ENCODE data around the gene PLS1. TPM values are rescaled to one million over a fixed set of nuclear protein-coding genes. Genes with fewer than 3 reads are reported as not detected.
A peak's percentile ranks its signal among the peaks of the same experiment; 100 is the strongest.
"Not testable (repeated sequence)": the region's sequence is repeated elsewhere in the genome, so short reads cannot be mapped to it uniquely, and the experiment has no call there.

Gene PLS1
- total RNA-seq, 1 donor from 2014 or later, result 0.60 TPM

- DNase-seq (ENCODE audit: low read depth in 2 of 2), result peak; percentile 27 to 50
Measured at GRCh38 chr3:142595581-142595950, 627 bp upstream of the PLS1 start.

GRCh38 chr3:142596726-142597088, 514 bp downstream of the PLS1 start:
- DNase-seq (ENCODE audit: low read depth in 2 of 2), result no peak

DNA sequence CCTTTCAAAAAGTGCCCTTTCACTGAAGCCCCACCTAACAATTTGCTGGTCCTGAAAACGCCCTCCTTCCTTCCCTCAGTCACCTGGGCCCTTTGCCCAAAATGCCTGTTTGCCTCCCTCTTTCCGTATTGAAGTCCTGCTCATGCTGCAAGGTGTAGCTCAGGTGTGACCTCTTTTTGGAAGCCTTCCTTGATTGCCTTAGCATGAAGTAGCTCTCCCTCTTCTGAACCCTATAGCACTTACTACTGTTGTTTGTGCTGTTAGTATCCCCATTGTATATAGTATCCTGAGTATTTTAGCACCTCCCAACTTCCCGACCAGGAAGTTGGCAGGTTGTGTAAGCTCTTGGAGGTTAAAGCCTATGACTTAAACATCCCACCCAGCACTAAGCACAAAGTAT, 1.7 kb downstream of the PLS1 start:
- no peak for DNase-seq (ENCODE audit: low read depth in 2 of 2)

DNA sequence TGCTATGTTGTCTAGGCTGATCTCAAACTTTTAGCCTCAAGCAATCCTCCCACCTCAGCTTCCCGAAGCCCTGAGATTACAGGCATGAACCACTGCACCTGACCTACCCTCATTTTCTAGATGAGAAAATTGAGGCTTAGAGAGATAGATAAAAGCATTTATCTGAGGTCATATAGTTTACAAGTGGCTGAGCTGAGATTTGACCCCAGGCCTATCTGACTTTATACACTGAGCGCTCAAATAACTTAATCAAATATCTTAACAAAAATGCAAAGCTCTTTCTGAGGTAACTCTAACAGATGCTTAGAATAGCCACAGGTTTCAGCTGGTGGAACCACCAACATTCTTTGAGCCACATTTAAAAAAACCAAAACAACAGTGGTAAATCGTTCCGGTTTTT, 5.5 kb downstream of the PLS1 start:
- DNase-seq (ENCODE audit: low read depth in 2 of 2), result no peak

DNA sequence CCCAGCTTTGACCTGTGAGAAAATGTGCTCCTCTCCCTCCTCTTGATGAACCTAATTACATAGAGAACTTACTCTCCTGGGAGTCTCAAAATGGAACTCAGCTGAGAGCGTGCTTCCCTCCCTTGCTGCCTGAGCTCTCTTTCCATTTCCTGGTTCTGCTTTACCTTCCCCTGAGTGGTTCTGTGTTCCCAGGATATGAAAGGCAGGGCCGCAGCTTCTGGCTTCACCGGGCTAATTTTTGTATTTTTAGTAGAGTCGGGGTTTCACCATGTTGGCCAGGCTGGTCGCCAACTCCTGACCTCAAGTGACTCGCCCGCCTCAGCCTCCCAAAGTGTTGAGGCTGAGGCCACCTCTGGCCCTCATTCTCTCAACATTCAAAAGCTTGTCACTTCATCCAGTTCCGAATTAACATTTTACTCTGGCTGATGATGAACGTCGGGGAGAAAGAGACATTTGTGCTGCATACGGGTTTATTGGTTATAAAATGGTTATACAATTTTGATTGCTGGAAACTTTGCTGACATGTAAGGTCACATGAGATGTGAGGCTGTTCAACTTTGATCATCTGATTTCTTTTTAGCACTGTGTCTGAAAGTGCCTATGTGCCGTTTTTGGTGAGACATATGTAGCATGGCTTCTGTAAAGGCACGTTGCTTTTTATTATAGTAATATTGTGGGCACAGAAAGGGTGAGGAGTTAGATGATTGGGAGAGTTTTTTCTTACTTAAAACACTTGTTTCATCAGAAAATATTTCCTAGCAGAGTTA, 6.6 kb downstream of the PLS1 start:
- DNase-seq (ENCODE audit: low read depth in 2 of 2), result no peak

- DNase-seq (ENCODE audit: low read depth in 2 of 2), result not testable (repeated sequence)
Measured at GRCh38 chr3:142603386-142603705, 7.2 kb downstream of the PLS1 start.

- no peak for DNase-seq (ENCODE audit: low read depth in 2 of 2)
Measured at GRCh38 chr3:142604940-142605339, 8.7 kb downstream of the PLS1 start.

DNA sequence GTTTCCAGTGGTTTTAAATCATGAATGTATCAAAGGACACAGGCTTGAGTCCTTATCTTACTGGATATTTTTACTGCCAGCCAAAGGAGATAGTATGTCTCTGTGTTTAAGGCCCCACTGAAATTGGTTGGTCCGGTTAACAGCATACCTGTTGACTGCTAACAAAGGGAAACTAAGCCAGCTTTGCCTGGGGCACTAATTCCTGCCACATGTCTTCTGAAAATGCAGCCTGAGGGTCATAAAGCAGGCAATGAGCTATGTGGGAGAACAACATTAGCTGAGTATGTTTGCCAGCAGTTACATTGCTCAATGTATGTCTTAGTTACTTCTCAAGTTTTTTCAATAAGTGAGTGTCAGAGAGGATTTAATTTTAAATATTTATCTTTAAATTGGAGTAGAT, 12.4 kb downstream of the PLS1 start:
- DNase-seq (ENCODE audit: low read depth in 2 of 2), result no peak

DNA sequence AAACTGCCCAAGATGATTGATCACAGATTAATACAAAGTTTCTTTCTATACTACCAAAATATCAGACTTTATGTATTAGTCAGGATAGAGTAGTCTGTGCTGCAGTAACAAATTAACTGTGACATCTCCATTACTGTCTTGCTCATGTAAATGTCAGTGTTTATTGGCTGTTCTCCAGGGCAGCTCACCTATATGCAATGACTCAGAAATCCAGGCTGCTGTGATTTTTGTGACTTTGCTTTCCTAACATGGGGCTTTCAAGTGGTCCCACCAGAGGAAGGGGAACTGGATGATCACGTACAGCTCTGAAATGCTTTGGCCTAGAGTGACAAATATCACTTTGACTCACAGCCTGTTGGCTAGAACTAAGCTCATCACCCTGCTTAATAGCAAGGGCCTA, 12.9 kb downstream of the PLS1 start:
- DNase-seq (ENCODE audit: low read depth in 2 of 2), result no peak

DNA sequence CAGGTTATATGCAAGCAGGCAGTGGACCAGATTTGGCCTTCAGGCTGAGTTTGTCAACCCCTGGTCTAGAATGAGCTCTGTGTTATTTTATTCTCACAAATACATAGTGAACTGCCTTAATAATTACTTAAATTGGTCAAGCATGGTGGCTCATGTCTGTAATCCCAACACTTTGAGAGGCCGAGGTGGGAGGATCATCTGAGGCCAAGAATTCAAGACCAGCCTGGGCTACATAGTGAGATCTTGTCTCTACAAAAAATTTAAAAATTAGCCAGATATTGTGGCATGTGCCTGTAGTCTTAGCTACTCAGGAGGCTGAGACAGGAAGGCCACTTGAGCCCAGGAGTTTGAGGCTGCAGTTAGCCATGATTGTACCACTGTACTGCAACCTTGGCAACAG, 15.0 kb downstream of the PLS1 start:
- no peak for DNase-seq (ENCODE audit: low read depth in 2 of 2)

- no peak for DNase-seq (ENCODE audit: low read depth in 2 of 2)
Measured at GRCh38 chr3:142613491-142613890, 17.3 kb downstream of the PLS1 start.

GRCh38 chr3:142614059-142614626, 17.9 kb downstream of the PLS1 start:
- no peak for DNase-seq (ENCODE audit: low read depth in 2 of 2)

DNA sequence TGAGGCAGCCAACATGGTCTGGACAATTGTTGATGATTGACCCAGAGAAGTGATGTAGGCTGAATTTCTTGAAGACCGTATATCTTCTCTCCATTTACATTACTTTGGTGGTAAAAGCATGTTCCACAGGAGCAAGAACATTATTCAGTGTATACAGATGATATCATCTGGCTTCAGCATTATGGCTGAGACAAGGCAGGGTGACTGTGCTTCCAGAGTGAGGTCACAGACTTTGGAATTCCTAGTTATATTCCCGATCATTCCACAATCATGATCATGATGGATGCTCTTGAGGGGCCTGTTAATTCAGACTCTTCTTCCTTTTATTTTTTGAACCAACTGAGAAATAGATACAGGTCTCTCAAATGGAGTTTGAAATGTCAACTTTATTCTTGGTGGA, 19.0 kb downstream of the PLS1 start:
- no peak for DNase-seq (ENCODE audit: low read depth in 2 of 2)

DNA sequence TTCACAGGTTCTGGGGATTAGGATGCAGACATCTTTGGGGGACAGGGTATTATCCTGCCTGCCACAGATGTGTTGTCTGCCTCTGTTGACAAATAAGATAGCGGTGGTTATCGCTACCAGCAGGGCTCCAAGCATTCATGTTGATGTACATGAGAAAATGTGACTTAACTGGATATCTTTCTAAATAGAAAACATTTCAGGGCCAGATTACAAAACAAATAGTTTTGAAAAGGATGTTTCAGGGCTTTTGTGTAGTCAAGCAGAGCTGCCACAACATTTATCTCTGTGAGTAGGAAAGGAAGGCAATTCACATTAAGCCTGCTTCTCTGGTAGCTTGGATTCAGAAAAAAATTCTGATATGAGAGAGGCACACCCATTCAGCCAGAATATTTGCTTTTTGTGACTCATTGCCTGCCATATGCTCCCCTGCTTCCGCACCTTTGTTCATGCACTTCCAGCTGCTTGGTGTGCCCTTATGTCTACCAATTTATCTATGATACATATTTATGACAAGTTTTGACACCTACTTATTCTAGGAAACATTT, 22.8 kb downstream of the PLS1 start:
- peak; percentile 16 to 37 for DNase-seq (ENCODE audit: low read depth in 2 of 2)

DNA sequence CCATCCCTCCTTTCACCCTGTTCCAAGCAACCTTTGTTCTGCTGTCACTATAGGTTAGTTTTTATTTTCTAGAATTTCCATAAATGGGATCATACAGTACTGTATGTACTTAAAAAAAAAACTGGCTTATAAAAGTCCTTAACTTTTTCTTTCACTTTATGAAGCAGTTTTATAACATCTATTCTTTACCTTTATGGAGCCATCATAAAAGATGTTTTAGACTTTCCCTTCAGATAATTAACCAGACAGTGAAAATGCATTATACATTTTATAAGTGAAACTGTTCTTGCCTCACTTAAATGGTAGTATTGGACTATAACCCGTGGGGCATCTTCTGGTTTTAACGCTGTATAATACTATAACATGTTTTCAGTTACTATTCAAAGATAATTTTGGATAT, 26.2 kb downstream of the PLS1 start:
- DNase-seq (ENCODE audit: low read depth in 2 of 2), result no peak

DNA sequence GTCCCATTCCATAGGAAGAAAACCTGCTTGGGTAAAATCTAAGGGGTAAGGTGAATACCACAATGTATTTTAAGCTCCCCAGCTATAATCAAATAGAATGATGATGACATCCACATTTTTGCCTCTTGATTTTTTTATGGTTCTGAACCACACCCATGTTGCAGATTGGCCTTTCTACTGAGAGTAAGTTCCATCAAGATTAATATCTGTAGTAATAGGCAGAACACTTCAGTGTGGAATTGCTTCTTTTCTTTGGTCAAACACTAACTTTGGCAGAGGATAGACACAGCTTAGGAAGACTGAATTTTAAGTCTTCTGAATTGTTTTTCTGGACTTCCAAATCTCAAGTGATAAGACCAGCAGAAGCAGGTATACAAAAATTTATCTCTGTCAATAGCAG, 27.0 kb downstream of the PLS1 start:
- no peak for DNase-seq (ENCODE audit: low read depth in 2 of 2)

- DNase-seq (ENCODE audit: low read depth in 2 of 2), result no peak
Measured at GRCh38 chr3:142624341-142625152, 28.4 kb downstream of the PLS1 start.

DNA sequence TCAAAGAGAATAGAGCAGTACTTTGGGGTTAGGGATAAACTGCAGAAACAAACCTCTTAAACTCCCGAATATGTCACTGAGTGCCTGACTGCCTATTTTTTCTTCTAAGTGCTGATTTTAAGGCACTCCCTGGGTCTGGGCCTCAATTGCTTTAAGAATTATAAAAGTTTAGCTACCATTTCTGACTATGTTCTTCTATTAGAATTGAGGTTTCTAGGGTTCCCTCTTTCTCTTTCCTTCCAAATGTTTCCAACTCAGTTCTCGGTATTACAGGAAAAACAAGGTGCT, 28.9 kb downstream of the PLS1 start:
- no peak for DNase-seq (ENCODE audit: low read depth in 2 of 2)

DNA sequence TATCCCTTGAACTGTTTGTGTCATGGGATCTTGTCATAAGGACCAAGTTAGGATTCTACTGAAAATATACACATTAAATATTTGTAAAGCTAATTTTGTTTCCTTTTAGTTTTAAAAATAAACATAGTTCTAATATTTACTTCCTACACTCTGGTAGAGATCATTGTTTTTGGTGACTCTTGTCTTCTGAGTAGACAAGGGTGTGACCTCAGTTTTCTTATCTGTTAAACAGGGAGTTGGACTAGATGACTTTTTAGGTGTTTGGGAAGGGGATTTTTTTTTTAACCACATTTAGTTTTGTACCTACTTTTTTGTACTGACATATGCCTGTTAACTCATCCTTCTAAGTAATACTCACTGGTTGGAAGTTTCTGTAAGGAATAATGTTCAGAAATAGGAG, 30.8 kb downstream of the PLS1 start:
- no peak for DNase-seq (ENCODE audit: low read depth in 2 of 2)

- DNase-seq (ENCODE audit: low read depth in 2 of 2), result no peak
Measured at GRCh38 chr3:142628801-142629200, 32.6 kb downstream of the PLS1 start.

- no peak for DNase-seq (ENCODE audit: low read depth in 2 of 2)
Measured at GRCh38 chr3:142633073-142633472, 36.9 kb downstream of the PLS1 start.

DNA sequence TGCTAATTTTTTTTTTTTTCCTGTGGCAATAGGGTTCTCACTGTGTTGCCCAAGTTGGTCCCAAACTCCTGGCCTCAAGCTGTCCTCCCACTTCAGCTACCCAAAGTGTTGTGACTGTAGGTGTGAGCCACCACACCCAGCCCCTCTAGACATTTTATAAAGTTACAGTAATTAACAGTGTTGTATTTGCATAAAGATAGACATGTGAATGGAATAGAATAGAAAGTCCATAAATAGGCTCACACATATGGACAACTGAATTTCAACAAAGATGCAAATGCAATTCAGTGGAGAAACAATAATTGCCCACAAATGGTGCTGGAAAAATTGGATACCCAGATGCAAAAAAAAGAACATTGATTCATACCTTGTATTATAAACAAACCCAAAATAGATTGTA, 39.9 kb downstream of the PLS1 start:
- DNase-seq (ENCODE audit: low read depth in 2 of 2), result no peak

- no peak for DNase-seq (ENCODE audit: low read depth in 2 of 2)
Measured at GRCh38 chr3:142636664-142637063, 40.5 kb downstream of the PLS1 start.
